ENCODE results near the gene HABP2.

Gene HABP2

DNA sequence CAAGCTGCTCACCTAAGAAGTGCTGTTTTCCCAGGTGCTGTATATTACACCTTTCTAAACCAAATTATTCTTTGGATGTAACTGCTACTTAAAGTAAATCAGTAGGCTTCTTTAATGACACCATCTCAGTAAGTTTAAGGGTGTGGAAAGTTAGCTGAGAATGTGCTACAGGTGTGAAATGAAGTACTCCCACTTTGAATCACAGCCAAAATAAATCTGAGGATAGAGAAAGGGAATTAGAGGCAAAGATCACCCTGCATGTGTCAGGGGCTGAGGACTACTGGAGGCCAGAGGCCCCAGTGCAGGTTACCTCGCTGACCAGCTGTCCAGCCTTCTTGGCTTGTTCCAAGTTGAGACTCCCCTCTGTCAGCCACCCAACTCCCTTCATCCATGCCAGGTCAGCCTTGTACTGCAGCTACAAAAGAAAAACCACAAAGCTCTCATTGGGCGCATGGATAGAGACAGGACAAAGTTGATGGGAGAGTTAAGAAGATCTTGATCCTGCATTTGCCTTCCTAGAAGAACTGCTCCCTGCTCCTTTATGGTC lies 75.8 kb downstream of the HABP2 start:
- no peak for TF ChIP-seq ZFX (IDR thresholded peaks at IDR 0.05)
- no peak overlapping the region for H3K27ac ChIP-seq

DNA sequence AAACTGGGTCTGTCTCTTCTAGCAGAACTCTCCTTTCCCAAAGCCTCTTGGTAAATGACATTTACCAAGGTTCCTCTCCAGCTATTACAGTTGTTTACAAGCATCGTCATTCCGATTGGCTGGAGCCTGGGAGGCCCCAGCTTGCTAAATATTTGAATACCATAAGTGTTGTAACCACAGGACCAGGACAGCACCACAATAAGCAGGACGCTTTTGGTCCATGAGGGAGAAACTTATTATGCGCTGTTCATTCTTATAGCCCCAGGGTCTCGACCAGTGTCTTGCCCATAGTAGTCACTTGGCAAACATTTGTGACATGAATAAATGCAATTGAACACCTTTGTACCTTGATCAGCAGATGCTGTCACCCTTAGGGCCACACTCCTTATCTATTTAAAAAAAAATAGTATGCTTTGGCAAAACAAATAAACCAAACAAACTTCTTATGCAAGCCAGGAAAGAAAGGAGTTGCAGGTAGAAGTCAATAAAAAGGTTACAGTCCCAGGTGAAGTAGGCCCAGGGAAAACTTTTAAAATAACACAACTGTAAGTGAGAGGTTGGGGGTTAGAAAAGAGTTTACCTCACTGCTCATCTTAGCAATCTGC lies 78.2 kb downstream of the HABP2 start:
- H3K27ac ChIP-seq: no peak overlapping the region
- TF ChIP-seq, protein P1, sequence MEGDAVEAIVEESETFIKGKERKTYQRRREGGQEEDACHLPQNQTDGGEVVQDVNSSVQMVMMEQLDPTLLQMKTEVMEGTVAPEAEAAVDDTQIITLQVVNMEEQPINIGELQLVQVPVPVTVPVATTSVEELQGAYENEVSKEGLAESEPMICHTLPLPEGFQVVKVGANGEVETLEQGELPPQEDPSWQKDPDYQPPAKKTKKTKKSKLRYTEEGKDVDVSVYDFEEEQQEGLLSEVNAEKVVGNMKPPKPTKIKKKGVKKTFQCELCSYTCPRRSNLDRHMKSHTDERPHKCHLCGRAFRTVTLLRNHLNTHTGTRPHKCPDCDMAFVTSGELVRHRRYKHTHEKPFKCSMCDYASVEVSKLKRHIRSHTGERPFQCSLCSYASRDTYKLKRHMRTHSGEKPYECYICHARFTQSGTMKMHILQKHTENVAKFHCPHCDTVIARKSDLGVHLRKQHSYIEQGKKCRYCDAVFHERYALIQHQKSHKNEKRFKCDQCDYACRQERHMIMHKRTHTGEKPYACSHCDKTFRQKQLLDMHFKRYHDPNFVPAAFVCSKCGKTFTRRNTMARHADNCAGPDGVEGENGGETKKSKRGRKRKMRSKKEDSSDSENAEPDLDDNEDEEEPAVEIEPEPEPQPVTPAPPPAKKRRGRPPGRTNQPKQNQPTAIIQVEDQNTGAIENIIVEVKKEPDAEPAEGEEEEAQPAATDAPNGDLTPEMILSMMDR (conservative IDR thresholded peaks at IDR 0.05): no peak
- TF ChIP-seq ZFX (IDR thresholded peaks at IDR 0.05): no peak

DNA sequence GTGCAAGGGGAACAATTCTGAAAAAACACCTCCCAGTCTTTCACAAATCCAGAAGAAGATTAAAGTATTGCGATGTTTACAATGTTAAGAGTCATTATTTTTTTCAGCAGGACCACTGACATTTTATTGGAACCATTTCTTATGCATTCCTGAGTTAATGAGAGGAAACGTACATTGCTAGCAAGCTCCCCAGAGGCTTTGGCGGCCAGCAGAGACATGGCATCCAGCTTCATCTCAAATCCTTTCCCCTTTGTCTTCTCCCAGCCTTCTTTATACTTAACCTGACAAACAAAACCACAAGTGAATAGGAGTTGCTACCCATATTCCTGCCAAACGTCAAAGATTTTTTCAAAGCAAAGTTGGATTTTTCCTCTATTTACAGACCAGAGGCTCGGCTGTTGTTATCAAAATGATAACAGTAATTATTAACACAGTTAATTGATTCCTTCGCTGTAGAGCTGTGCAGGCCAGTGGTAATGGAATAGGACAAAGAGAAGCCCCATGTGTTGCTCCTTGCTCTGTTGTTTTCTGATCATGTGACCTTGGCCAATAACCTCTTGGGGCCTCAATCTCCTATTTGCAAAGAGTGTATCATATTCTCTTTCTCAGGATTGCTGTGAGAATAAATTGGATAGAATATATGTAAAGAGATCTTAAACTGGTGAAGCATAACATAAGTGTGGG lies 79.0 kb downstream of the HABP2 start:
- H3K27ac ChIP-seq: no peak overlapping the region
- TF ChIP-seq, protein P1 (conservative IDR thresholded peaks at IDR 0.05): no peak
- TF ChIP-seq ZFX (IDR thresholded peaks at IDR 0.05): no peak
